Stomach (tissue), 4 donors: ENCODE results near the gene SCN7A.

Experiments used
- CTCF ChIP-seq, 7 experiments: fragments of 450-650 bp in 4 of 7; fragments of 200-600 bp in 3 of 7; sonication (generic) in 3 of 7; IDR thresholded peaks; one replicate each; pipeline ENCODE4 v1.5.1; 2016 to 2019; ENCODE audit warnings: antibody characterized with exemption in 7 of 7, control low read depth in 2 of 7, mild to moderate bottlenecking in 1 of 7
- EP300 ChIP-seq: sonication (generic); formaldehyde crosslinking; IDR thresholded peaks from one replicate; pipeline ENCODE4 v1.6.1; 2017; ENCODE audit warnings: antibody characterized with exemption
- POLR2A ChIP-seq, 4 donors: fragments of 450-650 bp; IDR thresholded peaks; one replicate each; pipeline ENCODE4 v1.6.1; 2016; ENCODE audit warnings: antibody characterized with exemption in 4 of 4, control low read depth in 2 of 4, mild to moderate bottlenecking in 1 of 4, moderate library complexity in 1 of 4

- TF ChIP-seq CTCF (IDR thresholded peaks at IDR 0.05) = no peak
- TF ChIP-seq EP300 = no peak
- TF ChIP-seq POLR2A (IDR thresholded peaks at IDR 0.05) = no peak
Observed at GRCh38 chr2:166372046-166372445, 122.0 kb downstream of the SCN7A start.
